ENCODE measurements around the gene DTX2.
A peak's percentile ranks its signal among the peaks of the same experiment; 100 is the strongest.
"Not testable (repeated sequence)": the region's sequence is repeated elsewhere in the genome, so short reads cannot be mapped to it uniquely, and the experiment has no call there.

DTX2 gene

DNA sequence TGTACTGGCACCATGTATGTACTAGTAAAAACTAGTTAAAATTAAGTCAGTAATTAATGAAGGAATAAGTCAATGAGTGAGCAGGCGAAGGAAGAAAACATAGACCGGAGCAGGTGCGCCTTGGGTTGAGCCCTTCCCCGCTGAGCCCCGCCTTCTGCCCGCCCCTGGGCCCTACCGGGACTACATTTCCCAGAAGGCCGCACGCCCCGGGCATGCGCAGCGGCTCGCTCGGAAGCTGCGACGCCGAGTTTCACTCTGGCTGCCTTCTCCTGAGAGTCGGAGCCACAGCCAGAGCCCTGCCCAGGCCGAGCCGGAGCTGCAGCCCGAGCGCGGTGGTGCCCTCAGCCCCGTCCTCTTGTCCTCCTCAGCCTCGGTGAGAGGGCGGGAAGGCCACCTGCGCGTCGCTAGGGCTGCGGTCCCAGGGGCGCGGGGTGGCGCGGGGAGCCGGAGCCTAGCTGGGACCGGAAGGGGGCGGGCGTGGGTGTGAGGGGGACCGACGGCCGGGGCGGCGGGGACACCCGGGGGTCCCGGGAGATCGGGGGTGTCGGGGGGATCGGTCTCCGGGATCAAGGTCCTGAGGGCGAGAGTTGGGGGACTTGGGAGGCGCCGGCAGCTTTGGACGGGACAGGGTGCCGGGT, at the start of gene DTX2:
DTX2 (plus strand) TSS at position 246 of the 638 bp plus-strand sequence. CDS start 18,801 bp downstream, outside the sequence.
- not testable (repeated sequence) for DNase-seq (ENCODE audit: low spot score)

GRCh38 chr7:76412249-76412648, 49.3 kb upstream of the DTX2 start:
- DNase-seq (ENCODE audit: low spot score) = no peak

- DNase-seq (ENCODE audit: low spot score) = not testable (repeated sequence)
Observed at GRCh38 chr7:76417654-76418310, 43.7 kb upstream of the DTX2 start.

GRCh38 chr7:76421097-76421496, 40.4 kb upstream of the DTX2 start:
- not testable (repeated sequence) for DNase-seq (ENCODE audit: low spot score)

- DNase-seq (ENCODE audit: low spot score) = no peak
Observed at GRCh38 chr7:76423666-76424412, 37.7 kb upstream of the DTX2 start.

DNA sequence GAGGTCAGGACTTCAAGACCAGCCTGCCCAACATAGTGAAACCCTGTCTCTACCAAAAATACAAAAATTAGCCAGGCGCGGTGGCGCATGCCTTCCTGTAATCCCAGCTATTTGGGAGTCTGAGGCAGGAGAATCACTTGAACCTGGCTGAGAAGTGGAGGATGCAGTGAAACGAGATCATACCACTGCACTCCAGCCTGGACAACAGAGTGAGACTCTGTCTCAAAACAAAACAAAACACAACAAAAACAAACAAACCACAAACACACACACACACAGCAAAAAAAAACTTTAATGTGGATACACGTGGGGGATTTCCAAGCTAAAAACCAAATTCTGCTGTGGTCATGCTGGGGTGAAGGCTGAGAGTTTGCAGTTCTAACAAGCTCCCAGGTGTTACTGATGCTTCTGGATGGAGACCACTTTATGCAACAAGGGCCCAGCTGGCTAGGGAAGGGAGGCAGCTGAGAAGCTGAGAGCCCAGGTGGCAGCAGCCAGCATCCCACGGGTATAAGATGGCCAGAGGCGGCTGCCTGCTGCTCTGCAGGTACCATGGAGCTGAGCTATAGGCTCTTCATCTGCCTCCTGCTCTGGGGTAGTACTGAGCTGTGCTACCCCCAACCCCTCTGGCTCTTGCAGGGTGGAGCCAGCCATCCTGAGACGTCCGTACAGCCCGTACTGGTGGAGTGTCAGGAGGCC, 36.9 kb upstream of the DTX2 start, which contains the start of gene ZP3:
ZP3 (plus strand) TSS at position 538 of the 699 bp plus-strand sequence; CDS start at position 553, 15 bp downstream.
- DNase-seq (ENCODE audit: low spot score) = no peak

DNA sequence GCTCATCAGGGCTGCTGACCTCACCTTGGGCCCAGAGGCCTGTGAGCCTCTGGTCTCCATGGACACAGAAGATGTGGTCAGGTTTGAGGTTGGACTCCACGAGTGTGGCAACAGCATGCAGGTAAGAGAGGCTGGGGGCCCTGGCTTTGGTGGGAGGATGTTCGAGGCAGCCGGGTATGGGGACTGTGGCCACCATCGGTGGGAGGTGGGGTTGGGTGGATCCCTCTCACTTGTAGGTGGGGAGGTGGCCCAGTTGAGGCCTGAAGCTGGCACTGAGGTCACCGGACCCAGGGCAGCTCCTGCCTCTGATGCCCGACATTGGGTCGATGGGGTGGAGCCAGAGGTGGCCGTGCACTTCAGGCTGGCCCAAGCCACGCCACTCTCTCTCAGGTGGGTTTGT, 36.4 kb upstream of the DTX2 start:
- DNase-seq (ENCODE audit: low spot score) = no peak

GRCh38 chr7:76425558-76425957, 36.0 kb upstream of the DTX2 start:
- not testable (repeated sequence) for DNase-seq (ENCODE audit: low spot score)

- DNase-seq (ENCODE audit: low spot score) = no peak
Observed at GRCh38 chr7:76426246-76426645, 35.3 kb upstream of the DTX2 start.

GRCh38 chr7:76427635-76428034, 33.9 kb upstream of the DTX2 start:
- no peak for DNase-seq (ENCODE audit: low spot score)

DNA sequence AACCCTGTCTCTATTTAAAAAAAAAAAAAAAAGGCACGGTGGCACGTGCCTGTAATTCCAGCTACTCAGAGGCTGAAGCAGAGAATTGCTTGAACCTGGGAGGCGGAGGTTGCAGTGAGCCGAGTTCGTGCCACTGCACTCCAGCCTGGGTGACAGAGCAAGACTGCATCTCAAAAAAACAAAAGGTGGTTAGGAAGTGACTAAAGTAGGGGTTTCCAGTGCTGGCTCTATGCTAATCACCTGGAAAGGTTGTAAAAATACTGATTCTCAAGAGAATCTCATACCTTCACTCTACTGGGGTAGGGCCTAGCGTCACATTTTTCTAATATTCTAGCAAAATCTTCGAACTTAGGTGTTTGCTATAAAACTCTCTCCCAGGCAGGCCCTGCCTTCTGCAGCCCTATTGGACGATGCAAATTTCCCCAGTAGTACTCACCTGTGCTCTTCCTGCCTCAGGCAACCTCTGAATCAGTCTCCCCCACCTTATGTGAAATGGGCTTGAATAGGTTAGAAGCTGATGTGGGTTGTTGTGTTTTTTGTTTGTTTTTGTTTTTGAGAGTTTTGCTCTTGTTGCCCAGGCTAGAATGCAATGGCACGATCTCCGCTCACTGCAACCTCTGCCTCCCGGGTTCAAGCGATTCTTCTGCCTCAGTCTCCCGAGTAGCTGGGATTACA, 33.2 kb upstream of the DTX2 start:
- no peak for DNase-seq (ENCODE audit: low spot score)

- peak; percentile 62 for DNase-seq (ENCODE audit: low spot score)
Observed at GRCh38 chr7:76428868-76429805, 32.4 kb upstream of the DTX2 start.

- no peak for DNase-seq (ENCODE audit: low spot score)
Observed at GRCh38 chr7:76430211-76430610, 31.3 kb upstream of the DTX2 start.

GRCh38 chr7:76430836-76431235, 30.7 kb upstream of the DTX2 start:
- DNase-seq (ENCODE audit: low spot score) = no peak

GRCh38 chr7:76437873-76438272, 23.6 kb upstream of the DTX2 start:
- peak; percentile 82 for DNase-seq (ENCODE audit: low spot score)

- not testable (repeated sequence) for DNase-seq (ENCODE audit: low spot score)
Observed at GRCh38 chr7:76439120-76439888, 22.2 kb upstream of the DTX2 start.

- not testable (repeated sequence) for DNase-seq (ENCODE audit: low spot score)
Observed at GRCh38 chr7:76440404-76440803, 21.1 kb upstream of the DTX2 start.

DNA sequence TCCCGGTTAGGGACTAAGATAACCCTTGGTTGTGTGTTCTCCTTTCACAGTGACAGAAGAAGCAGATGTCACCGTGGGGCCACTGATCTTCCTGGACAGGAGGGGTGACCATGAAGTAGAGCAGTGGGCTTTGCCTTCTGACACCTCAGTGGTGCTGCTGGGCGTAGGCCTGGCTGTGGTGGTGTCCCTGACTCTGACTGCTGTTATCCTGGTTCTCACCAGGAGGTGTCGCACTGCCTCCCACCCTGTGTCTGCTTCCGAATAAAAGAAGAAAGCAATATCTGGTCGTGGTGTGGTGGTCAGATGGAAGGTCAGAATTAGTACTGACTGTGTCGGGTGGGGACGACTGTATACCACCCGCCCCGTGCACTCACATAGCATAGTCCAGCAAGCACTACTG, 19.7 kb upstream of the DTX2 start:
- not testable (repeated sequence) for DNase-seq (ENCODE audit: low spot score)

GRCh38 chr7:76442664-76443446, 18.7 kb upstream of the DTX2 start:
- DNase-seq (ENCODE audit: low spot score) = not testable (repeated sequence)
